AG04449 (cell line): ENCODE measurements around the gene PYGB.

Experiments
- CTCF ChIA-PET: fragments of 350-600 bp; formaldehyde crosslinking; extraction: SDS; loops from one replicate; lab custom pipeline; 2021; ENCODE audit warnings: antibody characterized with exemption; lab: Yijun Ruan, JAX
- POLR2A ChIA-PET: fragments of 400-600, 350-600 bp; formaldehyde crosslinking; extraction: SDS; loops from one replicate; lab custom pipeline; 2020; ENCODE audit warnings: antibody characterized with exemption, inconsistent platforms; lab: Yijun Ruan, JAX
- DNase-seq: peaks from one replicate; pipeline ENCODE4 v3.0.0-alpha.2; 2010; ENCODE audit warnings: low read depth, low spot score
- H3K4me3 ChIP-seq: 2 replicates; pipeline ENCODE4 v1.5.1; 2011; ENCODE audit warnings: low read depth, mild to moderate bottlenecking, control low read depth, low read length
- TF ChIP-seq, protein P1 (sequence below): IDR thresholded peaks from one replicate; pipeline ENCODE4 v1.5.1; 2011; ENCODE audit warnings: mild to moderate bottlenecking, moderate library complexity, low read length, control low read depth, inconsistent platforms; ENCODE audit not compliant: insufficient read depth; ENCODE audit errors: missing control alignments

Gene PYGB

DNA sequence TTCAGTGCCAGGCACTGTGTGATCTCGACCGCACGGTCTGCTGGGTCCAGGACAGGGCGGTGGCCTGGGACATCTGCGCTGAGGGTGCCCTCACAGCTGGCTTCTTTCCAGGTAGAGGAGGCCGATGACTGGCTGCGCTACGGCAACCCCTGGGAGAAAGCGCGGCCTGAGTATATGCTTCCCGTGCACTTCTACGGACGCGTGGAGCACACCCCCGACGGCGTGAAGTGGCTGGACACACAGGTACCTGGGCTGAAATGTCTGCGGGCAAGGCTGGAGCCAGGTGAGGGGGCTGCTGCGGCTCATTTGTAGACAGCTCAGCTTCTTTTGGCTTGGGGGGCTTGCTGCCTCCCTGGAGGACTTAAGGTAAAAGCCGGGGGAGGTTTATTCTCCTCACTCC lies 26.6 kb downstream of the PYGB start:
- DNase-seq: no peak
- ChIA-PET POLR2A (no interaction called here), CTCF (interaction anchor here (1.2 to 1.3 kb wide), 2 partner anchors 27 kb away, joined by 3 read pairs; partner anchors contain the start of gene PYGB)
- TF ChIP-seq, protein P1, sequence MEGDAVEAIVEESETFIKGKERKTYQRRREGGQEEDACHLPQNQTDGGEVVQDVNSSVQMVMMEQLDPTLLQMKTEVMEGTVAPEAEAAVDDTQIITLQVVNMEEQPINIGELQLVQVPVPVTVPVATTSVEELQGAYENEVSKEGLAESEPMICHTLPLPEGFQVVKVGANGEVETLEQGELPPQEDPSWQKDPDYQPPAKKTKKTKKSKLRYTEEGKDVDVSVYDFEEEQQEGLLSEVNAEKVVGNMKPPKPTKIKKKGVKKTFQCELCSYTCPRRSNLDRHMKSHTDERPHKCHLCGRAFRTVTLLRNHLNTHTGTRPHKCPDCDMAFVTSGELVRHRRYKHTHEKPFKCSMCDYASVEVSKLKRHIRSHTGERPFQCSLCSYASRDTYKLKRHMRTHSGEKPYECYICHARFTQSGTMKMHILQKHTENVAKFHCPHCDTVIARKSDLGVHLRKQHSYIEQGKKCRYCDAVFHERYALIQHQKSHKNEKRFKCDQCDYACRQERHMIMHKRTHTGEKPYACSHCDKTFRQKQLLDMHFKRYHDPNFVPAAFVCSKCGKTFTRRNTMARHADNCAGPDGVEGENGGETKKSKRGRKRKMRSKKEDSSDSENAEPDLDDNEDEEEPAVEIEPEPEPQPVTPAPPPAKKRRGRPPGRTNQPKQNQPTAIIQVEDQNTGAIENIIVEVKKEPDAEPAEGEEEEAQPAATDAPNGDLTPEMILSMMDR: no peak
- H3K4me3 ChIP-seq: no peak overlapping the region

DNA sequence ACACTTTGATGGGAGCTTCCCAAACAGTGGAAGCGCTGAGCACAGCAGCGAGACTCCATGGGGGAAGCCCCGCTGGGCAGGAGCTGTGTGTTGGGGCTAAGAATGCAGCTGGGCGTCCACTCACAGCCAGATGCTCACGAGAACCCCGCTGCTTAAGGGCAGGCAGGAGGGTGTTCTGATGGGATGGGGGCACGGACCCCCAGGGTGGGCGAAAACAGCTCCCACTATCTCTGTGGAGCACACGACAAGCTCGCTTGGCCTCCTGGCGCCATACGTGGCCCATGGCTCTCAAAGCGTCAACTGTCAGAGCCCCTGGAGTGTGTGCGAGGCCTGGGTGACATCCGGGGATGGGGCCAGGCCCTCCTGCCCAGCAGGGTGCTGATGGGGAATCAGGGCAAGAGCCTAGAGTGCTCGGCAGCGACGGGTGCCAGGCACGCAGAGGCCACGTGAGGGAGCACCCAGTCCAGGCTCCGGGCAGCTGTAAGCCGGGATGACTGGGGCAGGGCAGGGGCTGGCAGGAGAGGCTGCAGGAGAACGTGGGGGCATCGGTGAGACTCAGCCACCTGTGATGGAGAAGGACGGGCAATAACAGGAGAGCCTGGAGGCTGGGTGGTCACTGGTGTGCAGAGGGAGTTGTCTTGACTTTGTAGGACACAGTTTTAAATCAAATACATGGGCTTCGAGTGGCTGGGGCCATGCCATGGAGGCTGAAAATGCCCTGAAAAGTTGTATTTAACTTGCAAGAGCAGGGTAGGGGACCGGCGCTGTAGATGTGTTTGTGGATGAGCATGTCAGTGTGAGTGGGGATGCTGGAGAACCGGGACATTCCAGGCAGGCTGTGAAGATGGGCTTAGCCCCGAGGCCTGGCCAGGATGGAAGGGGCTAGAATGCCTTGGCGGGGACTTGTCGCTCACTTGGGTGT lies 27.3 kb downstream of the PYGB start:
- ChIA-PET CTCF (interaction anchor here (1.2 to 1.3 kb wide), 2 partner anchors 27 to 124 kb away, joined by 3 to 4 read pairs; partner anchors contain the start of gene PYGB), POLR2A (no interaction called here)
- no peak overlapping the region for H3K4me3 ChIP-seq
- no peak for DNase-seq
- TF ChIP-seq, protein P1: no peak

DNA sequence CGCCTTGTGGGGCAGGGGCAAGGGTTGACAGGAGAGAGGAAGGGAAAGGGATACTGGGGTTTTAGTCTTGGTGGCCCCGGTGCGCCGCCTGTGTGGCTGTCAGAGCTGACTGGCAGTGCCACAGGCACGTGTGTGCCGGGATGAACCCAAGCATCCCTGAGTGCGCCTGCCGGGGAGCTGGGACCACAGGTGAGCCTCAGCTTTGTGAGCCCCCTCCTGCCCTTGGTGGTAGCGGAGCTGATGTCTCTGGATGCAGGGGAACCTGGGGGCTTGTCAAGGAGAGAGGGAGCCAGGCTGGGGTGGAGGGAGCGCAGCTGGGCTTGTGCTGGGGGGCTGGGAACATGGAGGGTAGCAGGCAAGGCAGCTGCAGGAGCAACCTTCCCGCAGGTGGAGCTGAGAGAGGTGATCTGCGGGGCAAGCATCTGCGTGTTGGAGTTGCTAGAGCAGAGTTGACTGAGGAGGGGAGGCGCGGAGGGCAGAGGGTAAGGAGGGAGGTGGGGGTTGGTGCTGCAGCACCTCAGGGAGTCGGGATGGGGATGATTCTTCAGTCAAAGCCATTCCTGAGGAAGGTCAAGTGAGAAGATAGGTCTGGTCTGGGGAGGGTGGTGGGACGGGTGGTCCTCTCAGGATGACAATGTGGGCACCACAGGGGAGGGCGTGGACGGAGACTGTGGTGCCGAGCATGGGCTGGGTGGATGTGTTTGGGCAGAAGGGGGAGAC lies 28.1 kb downstream of the PYGB start:
- POLR2A ChIA-PET: no interaction called here
- CTCF ChIA-PET: interaction anchor here (1.2 to 1.3 kb wide), 2 partner anchors 28 to 123 kb away, joined by 3 to 4 read pairs; partner anchors contain the start of gene PYGB
- TF ChIP-seq, protein P1: no peak
- DNase-seq: no peak
- H3K4me3 ChIP-seq: no peak overlapping the region

DNA sequence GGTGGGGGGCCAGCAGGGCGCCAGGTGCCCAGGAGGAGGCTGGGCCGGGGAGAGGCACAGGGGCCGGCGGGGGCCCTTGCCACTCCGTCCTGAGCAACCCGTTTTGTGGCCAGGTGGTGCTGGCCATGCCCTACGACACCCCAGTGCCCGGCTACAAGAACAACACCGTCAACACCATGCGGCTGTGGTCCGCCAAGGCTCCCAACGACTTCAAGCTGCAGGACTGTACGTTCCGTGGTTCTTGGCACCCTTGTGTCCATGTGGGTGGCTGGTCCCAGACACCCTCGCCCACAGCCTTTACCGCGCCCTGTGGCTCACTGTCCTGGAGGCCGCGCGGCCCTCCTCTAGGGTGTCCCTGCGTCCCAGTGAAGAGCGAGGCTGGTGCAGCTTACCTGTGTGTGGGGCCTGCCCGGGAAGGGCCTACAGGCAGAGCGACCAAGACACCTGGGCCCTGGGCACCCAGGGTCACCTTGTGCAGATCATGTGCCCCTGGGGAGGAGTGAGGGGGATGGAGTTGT lies 28.7 kb downstream of the PYGB start:
- CTCF ChIA-PET: interaction anchor here (1.3 kb wide), 1 partner anchor 123 kb away, joined by 4 read pairs; no protein-coding TSS in a partner anchor
- POLR2A ChIA-PET: no interaction called here
- H3K4me3 ChIP-seq: no peak overlapping the region
- DNase-seq: no peak
- TF ChIP-seq, protein P1: no peak

DNA sequence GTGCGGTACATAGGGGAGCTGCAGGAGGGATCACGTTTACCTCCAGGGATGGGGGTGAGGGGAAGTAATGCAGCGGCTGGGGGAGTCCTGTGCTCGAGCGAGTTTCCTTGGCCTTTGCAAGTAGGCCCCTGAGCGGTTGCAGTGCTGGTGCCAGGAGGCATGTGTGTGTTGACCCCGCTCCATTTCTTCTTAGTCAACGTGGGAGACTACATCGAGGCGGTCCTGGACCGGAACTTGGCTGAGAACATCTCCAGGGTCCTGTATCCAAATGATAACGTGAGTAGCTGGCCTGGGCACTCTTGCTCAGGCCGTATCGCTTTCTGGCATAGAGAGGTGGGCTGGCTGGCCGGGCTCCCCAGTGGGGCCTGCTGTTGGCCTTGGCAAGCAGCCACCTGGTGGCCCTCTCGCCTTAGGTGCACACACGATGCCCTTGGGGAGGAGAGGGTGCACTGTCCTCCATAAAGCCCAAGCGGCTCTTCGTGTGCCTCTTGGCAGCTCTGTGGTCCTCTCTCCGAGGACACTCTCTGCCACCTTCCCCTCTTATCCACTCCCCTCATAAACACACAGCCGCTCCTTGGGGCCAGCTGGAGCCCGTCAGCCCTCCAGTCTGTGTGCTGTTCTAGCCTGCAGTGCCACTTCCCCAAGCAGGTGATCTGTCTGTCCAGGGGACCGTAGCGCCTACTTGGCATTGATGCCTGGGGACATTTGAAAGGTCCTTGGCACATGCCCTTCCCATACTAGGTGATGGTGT lies 29.3 kb downstream of the PYGB start:
- CTCF ChIA-PET: no interaction called here
- no peak overlapping the region for H3K4me3 ChIP-seq
- TF ChIP-seq, protein P1: no peak
- POLR2A ChIA-PET: no interaction called here
- DNase-seq: no peak
